Measurements from ENCODE around the gene ECM2.
"Not testable (repeated sequence)": the region's sequence is repeated elsewhere in the genome, so short reads cannot be mapped to it uniquely, and the experiment has no call there.

The ECM2 gene

DNA sequence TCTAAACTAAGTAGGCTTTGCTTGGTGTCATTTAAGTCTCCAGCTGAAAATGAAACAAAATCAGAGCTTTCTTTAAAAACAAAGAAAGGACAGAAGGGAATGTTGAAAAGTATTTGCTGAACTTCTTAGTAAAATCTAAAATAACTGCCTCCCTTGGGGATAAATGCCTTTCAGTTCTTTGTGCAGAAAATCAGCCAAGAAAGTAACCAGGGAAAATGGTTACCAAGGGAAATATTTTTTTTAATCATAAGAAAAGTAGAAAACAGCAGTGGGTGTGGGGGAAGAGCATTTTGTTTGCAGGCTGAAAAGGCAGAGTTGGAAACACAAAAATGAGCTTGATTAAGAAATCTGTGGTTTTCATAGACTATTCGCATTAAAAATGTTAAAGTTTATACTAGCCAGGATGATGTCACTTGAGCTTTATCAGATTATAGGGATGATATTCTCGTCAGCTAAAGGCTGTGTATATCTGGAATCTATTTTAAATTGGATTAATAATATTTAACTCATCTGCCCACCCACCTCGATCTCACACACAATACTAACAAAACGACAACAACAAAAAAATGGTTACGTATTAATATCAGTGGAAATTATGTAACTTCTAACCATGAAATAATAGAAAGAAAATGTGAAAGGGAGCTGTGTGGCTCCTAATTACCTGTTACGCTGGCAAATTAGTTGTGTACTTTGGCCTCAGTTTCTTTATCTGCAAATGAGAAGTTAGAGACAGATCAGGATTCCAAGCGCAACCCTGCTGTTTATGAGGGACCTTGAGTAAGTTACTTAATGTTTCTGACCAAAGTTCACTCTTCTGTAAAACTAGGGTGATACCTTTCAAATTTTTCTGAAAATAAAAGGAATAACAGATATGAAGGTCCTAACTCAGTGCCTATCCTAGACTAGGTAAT is at the start of gene ECM2:
Gene ECM2 (minus strand): TSS at position 51 of the 911 bp plus-strand sequence. CDS start 13,124 bp downstream, outside the sequence.
- no peak for DNase-seq (ENCODE audit: low spot score)

DNA sequence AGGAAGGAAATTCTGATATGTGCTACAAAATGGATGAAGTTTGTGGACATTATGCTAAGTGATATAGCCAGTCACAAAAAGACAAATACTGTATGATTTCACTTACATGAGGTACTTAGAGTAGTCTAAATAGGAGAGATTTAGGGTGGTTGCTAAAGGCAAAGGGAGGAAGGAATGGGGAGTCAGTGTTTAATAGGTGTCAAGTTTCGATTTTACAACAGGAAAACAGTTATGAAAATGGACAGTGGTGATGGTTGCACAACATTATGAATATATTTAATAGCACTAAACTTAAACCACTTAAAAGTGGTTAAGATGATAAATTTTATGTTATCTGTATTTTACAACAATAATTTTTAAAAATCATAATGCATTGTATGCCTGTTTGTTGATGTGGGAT is 40.4 kb upstream of the ECM2 start:
- no peak for DNase-seq (ENCODE audit: low spot score)

DNA sequence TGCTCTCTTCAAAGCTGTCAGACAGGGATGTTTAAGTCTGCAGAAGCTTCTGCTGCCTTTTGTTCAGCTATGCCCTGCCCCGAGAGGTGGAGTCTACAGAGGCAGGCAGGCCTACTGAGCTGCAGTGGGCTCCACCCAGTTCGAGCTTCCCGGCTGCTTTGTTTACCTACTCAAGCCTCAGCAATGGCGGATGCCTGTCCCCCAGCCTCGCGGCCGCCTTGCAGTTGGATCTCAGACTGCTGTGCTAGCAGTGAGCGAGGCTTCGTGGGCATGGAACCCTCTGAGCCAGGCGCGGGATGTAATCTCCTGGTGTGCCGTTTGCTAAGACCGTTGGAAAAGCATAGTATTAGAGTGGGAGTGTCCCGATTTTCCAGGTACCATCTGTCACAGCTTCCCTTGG is 37.8 kb upstream of the ECM2 start:
- DNase-seq (ENCODE audit: low spot score), result not testable (repeated sequence)

DNA sequence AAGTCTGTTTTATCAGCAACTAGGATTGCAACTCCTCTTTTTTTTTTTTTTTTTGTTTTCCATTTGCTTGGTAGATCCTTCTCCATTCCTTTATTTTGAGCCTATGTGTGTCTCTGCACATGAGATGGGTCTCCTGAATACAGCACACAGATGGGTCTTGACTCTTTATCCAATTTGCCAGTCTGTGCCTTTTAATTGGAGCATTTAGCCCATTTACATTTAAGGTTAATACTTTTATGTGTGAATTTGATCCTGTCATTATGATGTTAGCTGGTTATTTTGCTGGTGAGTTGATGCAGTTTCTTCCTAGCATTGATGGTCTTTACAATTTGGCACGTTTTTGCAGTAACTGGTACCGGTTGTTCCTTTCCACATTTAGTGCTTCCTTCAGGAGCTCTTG is 36.1 kb upstream of the ECM2 start:
- DNase-seq (ENCODE audit: low spot score), result not testable (repeated sequence)

DNA sequence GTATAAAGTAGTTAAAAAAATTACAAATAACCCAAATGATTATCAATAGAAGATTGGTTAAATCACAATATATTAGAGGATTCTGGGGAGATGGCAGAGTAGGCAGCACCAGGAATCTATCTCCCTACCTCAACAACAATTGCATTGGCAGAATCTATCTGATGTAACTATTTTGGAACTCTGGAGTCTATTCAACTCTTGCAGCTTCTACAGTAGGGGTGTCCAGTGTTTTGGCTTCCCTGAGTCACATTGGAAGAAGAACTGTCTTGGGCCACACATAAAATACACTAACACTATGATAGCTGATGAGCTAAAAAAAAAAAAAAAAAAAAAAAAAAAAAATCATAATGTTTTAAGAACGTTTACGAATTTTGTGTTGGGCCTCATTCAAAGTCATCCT is 29.2 kb upstream of the ECM2 start:
- DNase-seq (ENCODE audit: low spot score), result no peak

DNA sequence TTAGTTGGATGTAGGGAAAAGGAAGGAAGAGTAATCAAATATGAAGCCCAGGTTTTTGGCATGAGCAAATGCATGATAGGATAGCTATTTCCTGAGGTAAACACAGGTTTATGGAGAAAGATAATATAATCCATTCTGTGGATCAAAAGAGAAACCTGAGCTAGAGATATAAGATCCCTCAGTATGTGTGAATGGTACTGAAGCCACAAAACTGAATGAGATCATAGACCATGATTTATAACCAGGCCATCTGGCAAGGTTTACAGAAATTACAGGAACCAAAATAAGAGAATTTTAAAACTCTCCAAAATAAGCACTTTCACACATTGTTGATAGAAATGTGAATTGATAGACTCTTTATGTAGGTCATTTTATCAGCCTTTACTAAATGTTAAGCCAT is 28.7 kb upstream of the ECM2 start:
- DNase-seq (ENCODE audit: low spot score), result no peak

DNA sequence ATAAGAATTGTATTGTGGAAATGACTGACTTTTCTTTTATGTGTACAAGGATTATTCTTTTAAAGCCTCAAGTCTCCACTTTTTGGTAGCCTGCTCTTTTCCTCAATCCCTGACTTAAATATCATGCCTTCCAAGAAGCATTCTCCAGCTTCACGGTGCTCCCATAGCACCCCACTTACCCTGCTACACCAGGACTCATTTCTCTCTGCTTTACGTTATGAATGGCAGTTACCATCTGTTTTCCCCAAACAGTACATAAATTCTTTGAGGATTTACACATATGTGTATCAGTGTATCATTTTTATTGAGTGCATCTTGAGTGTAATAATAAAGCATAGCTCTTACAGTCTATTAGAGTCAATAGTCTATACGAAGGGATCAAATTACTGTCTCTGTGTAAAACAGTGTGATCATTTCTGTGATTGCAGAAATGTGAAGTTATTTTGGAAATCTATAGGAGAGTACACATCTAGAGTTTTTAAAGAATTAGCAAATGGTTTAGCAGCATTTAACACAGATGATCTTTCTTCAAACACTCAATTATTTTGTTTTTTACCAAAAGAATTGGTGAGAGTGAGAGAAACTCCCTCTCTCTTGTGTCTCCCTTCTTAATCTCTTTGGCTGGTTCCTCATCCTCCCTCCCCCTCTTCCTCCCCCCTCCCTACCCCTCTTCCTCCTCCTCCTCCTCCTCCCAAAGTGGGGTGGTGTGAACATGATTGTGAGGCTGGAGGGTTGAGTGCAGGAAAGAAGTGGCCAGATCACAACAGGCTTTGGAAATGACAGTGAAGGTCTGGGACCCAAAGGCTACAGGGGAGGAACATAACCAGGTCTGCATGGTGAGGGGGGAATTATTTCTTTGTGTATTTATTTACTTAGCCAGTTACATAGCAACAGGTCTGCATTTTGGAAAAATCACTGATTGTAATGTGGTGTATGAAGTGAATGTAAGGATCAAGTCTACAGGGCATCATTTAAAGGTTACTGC is 27.6 kb upstream of the ECM2 start:
- no peak for DNase-seq (ENCODE audit: low spot score)

DNA sequence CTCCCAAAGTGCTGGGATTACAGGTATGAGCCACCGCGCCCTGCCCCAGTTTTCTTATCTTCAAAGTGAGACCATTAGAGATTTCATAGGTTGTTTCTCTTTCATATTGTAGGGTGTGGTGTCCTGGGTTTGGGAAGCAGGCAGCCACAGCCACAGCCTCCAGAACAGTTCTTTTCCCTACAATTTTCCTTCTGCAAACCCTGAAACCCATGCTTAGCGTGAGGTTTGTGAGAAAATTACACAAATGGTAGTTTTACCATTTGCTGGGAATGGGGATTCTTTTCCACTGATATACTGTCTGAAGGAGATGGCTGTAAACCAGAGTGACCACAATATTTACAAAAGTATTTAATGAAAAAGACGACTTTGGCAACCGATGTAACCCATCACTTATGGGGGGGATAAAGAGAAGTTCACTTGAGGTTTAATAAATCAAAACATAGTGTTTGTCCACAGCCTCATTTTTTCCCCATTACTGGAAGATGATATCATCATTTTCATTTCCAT is 26.7 kb upstream of the ECM2 start:
- no peak for DNase-seq (ENCODE audit: low spot score)

DNA sequence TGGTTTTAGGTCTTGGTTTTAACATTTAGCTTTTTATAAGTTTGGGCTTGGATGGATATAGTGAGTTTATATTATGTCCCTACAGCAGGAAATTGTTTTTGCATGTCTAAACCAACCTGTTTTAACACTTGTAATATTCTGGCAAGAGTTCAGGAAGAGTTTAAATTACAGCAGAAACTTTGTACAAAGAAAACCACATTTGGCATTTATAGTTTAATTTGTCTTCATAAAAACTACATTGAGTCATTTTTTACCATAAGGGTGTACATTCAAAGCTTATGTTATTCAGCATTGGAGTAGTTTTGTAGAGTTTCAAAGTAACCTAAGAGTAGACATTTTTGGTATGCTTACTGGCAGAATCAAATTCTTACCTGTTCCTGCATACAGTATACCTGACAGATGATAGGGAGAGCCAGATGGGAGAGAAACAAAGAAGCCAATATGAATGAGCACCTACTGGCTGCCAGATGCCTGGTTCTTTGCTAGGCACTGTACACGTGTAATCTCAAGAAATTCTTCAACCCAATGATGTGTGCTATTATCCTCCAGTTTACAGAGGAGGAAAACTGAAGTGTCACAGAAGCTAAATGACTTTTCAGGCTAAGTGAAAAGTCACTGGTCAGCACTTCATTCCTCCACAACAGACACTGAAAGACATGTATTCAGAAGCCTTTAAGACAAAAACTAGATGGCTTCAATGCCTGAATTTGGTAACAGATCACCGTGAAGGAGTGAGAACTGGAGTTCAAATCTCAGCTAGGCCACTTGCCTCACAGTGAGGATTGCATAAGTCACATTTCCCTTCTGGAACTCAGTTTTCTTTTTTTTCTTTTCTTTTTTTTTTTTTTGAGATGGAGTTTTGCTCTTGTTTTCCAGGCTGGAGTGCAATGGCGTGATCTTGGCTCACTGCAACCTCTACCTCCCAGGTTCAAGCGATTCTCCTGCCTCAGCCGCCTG is 25.9 kb upstream of the ECM2 start:
- DNase-seq (ENCODE audit: low spot score), result no peak

DNA sequence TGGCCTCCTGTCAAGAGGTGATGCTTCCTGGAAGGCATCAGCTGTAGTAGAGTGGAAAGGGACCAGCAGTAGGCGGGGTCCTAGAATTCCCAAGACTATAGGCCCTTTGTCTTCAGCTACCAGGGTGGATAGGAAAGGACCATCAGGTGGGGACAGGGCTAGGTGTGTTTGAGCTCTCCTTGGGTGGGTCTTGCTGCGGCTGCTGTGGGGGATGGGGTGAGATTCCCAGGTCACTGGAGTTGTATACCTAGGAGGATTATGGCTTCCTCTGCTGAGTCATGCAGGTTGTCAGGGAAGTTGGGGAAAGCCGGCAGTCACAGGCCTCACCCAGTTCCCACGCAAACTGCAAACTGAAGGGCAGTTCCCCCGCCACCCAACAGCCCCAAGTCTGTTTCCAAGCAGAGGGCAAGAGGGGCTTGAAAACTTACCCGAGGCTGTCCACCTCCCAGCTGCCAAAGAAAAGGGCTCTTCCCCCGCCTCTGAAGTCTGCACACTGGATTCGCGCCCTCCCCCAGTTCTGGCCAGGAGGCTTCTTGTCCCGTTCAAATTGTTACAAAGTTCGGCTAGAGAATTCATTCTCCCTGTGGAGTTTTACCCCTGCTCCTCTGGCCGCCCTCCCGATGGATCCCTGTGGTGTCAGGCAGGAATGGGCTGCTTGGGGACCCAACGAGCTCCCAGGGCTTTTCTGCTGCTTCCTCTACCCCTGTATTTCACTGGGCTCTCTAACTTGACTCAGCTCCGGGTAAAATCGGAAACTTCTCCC is 23.0 kb upstream of the ECM2 start:
- DNase-seq (ENCODE audit: low spot score), result no peak

DNA sequence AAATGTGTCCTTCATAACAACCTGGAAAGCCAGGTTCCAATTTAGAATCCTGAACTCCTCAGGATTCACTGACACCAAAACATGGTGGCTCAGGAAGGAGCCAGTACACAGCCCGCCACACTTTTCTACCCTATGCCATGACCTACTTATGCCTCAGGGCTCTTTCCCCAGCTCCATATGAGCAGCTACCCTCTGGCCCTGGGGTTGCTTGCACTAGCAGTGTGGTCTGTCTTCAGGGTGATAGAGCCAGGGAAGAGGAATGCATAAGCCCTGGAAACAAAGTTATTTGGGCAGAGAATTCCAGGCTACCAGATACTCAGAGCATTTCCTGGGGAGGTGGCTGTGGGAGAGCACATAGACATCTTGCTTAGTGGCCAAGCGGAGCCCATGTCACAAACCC is 15.0 kb upstream of the ECM2 start:
- DNase-seq (ENCODE audit: low spot score), result no peak

DNA sequence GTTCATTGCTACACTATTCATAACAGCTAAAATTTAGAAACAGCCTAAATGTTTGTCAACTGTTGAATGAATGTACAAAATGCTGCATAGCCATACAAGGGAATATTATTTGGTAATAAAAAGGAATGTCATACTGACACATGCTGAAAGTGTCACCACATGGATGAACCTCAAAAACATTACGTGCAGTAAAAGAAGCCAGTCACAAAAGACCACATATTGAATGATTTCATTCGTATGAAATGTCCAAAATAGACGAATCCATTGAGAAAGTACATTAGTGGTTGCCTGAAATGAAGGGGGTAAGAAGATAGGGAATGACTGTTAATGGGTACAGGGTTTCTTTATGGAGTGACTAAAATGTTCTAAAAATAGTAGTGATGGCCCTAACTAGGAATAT is 11.6 kb upstream of the ECM2 start:
- no peak for DNase-seq (ENCODE audit: low spot score)

DNA sequence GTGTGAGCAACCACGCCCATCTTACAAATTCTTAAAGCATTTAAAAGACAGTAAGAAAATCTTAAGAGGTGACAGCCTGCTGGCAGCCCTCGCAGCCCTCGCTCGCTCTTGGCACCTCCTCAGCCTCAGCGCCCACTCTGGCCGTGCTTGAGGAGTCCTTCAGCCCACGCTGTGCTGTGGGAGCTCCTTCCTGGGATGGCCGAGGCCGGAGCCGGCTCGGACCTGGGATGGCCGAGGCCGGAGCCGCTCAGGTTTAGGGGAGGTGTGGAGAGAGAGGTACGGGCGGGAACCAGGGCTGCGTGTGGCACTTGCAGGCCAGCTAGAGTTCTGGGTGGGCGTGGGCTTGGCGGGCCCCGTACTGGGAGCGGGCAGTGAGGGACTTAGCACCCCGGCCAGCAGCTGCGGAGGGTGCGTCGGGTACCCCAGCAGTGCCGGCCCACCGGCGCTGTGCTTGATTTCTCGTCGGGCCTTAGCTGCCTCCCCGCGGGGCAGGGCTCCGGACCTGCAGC is 9.3 kb upstream of the ECM2 start:
- no peak for DNase-seq (ENCODE audit: low spot score)

DNA sequence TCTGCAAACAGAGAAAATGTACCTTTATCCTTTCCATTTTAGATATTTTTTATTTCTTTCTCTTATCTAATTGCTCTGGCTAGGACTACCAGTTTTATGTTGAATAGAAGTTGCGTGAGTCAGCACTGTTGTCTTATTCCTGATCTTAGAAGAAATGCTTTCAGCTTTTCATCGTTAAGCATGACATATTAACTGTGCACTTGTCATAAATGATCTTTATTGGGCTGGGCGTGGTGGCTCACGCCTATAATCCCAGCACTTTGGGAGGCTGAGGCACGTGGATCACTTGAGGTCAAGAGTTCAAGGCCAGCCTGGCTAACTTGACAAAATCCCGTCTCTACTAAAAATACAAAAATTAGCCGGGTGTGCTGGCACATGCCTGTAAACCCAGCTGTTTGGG is 8.2 kb upstream of the ECM2 start:
- no peak for DNase-seq (ENCODE audit: low spot score)

DNA sequence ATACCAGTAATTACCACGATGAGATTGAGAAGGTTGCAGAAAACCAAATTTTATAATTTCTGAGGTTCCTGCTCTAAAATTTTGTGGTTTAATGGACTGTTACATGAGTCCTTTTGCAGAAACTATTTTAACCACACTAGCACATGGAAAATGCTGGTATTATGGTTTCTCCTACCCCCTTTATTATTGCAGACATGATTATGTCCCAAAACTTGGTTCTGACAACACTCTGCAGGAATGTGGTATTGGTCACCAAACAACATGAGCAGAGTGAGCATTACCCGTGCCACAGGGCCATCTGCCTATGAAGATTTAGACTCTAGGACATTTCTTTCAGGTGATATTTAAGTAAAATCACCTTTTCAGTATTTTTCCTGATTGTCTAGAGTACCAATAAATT is 2.8 kb upstream of the ECM2 start:
- DNase-seq (ENCODE audit: low spot score), result no peak

DNA sequence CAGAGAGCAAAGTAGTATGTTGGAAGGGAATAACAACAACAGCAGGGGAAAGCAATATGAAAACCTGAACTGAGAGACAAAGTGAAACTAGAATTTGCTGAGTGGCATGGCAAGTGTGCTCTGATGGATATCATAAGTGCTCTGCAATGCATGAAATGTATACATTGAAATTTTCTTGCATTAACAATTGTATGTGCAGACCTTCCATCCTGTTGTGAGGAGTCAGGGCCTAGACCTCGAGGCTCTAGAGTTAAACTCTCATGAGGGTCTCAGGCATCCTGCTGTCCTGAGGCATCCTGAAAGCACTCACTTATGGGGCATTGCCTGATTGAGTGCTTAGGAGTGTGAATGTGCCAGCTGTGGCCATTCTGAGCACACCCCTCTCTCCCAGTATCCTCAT is 1.1 kb downstream of the ECM2 start:
- no peak for DNase-seq (ENCODE audit: low spot score)

DNA sequence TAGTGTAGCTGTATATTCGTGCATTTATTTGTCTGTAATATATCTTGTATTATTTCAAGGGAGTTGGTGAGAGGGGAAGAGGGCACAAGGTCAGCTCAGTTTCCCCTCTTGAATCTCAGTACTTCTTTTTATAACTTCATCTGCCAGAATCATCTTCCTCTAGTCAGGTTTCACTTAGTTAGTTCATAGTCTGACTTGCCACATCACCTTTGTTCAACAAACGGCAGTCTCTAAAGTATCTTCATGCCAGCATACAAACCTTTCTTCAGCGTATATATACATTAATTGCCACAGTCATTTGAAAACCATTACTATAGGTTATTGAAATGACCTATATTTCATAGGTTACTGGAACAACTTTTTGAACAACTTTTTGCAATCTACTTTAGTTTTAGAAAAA is 1.6 kb downstream of the ECM2 start:
- DNase-seq (ENCODE audit: low spot score), result no peak

DNA sequence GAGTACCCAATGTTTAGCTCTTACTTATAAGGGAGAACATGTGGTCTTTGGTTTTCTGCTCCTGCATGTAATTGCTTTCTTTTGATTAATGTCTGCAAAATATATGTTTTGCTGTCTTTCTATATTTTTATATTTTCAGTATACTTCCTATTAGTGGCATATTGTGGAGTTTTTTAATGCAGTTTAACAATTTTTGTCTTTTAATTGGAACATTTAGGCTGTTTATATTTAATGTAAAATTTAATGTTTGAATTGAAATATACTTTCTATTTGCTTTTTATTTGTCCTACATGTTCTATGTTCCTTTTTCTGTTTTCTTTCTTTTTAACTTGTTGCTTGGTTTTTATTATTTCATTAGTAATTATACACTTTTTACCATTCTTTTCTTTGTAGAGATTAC is 4.9 kb downstream of the ECM2 start:
- DNase-seq (ENCODE audit: low spot score), result no peak

DNA sequence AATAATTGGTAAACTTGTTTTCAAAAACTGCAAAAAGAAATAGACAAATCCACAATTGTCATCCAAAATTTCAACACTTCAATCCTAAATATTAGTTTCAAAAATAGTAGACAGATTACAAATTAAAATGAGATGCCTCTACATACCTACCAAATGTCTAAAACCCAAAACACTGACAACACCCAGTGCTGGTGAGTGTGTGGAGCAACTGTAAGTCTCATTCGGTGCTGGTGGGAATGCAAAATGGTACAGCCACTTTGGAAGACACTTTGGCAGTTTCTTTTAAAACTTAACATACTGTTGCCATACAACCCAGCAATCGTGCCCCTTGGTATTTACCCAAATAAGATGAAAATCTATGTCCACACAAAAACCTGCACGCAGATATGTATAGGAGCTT is 6.7 kb downstream of the ECM2 start:
- DNase-seq (ENCODE audit: low spot score), result no peak

DNA sequence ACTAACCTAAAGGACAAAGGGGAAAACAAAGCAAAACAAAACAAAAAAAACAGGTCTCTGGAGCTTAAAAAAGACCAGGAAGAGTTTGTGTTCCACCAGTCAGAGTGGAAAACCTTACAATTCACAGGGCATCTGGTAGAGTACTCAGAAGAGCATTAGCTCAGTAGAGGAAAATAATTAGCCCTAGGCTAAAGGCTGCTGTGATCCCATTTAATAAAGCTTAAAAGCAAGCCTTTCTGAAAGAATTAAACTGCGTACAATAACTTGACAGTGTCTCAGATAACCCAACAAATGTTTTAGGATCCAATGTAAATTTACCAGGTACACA is 7.3 kb downstream of the ECM2 start:
- DNase-seq (ENCODE audit: low spot score), result no peak

Measured in HuH-7 (cell line).